ENCODE data around the gene TRA2B. TPM values are rescaled to one million over a fixed set of nuclear protein-coding genes. Genes with fewer than 3 reads are reported as not detected.

The TRA2B gene
- polyA plus RNA-seq, 12 donors: 124 to 254 (median 179) TPM; not detected in 1

DNA sequence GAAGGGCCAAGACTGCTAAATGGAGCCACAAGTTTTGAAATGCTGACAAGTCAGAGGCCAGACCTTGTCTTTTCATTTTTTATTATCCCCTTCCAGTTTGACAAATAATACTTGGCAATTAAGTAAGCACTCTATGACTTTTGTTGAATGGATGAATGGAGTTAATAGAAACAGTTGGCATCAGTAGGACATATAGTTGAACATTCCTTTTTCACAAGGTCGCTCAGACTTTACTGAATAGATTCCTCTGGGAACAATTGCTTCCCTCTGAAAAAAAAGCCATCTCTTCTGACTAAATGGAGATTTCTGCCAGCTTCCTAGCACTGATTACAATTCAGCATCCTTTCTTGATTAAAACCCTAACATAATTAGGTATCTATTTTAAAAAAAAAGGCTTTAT lies 53.2 kb downstream of the TRA2B start:
- peak; percentile 2 for DNase-seq

DNA sequence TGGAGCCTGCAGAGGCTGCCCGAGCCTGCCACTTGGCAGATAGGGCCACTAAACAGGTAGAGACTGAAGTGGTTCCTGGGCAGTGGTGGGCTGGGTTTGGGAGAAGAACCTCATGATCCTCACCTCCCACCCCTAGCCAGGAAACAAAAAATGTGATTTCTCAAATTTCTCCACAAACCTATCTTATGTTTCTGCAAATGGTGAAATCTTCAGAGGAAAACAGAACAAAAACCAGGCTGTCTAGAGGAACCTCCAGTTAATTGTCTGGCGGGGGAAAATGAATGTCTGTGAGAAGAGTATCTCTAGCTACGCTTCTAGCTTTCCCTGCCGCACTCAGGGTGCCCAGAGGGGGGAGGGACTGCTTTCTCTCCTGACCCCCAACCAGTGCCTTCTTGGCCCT lies 55.9 kb downstream of the TRA2B start:
- no peak for DNase-seq

DNA sequence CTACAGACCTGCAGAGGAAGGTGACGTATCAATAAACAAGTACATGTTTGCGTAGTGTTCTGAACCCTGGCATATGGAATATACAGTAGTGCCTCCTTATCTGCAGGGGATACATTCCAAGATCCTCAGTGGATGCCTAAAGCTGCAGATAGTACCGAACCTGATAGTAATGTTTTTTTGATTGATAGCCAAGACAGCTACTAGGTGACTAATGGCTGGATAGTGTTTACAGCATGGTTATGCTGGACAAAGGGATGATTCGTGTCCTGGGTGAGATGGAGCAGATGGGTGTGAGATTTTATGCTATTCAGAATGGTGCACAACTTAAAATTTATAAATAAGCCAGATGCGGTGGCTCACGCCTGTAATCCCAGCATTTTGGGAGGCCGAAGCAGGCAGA lies 57.2 kb downstream of the TRA2B start:
- no peak for DNase-seq

DNA sequence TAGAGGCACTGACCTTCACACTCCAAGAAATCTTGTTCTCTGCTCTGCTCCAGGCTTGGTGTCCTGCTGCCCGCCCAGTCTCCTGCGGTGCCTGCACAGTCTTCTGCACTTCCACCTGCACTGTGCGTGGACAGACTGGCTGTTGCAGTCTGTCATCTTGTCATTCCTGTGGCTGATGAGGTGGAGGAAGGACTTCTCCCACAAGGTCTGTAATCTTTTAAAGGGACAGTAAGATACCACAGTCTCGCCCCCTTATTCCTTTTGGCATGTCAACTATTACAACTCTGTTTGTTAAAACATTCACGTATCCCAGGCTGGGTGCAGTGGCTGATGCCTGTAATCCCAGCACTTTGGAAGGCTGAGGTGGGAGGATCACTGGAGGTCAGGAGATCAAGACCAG lies 58.9 kb downstream of the TRA2B start:
- DNase-seq: no peak

DNA sequence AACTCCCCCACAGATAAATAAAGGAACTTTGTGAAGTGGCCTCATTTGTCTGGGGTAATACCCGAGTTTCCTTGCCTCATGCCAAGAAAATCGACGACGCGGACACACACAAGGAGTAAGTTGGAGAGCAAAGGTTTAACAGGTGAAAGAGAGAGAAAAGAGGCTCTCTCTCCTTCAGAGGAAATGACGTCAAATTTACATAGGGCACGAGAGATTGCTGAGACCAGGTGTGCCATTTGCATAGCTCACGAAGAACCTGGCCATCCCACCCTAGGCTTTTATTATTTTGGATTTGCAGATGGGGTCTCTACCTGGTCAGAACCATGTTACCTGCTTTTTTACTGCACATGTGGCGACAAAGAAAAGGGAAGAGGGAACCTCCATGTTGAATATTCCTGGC lies 63.7 kb downstream of the TRA2B start:
- DNase-seq: no peak

DNA sequence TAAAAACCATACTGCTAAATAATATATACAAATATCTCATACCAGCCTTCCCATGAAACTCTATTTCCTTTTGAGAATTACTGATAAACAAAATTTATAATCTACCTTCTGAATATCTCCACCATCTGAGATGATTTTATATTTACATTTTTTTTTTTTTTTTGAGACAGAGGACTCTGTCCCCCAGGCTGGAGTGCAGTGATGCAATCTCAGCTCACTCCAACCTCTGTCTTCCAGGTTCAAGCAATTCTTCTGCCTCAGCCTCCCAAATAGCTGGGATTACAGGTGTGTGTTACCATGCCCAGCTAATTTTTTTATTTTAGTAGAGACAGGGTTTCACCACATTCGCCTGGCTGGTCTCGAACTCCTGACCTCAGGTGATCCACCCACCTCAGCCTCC lies 70.2 kb downstream of the TRA2B start:
- no peak for DNase-seq

DNA sequence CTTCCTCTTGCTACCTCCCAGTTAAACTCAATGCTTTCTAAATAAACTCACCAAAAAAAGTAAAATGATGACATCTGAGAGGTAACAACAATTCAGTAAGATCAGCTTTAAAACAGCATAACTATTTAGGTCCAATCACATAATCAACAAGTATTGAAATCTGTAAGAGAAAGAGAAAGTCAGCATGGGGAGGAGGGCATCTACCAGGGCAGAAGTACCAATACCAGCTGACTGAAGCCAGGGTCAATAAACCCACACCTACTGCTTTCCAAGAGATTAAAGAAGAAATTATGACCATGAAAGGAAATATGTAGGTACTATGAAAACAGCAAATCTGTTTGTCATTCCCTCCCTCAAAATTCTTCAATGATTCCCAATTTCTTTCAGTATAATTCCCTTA lies 70.8 kb downstream of the TRA2B start:
- DNase-seq: no peak

DNA sequence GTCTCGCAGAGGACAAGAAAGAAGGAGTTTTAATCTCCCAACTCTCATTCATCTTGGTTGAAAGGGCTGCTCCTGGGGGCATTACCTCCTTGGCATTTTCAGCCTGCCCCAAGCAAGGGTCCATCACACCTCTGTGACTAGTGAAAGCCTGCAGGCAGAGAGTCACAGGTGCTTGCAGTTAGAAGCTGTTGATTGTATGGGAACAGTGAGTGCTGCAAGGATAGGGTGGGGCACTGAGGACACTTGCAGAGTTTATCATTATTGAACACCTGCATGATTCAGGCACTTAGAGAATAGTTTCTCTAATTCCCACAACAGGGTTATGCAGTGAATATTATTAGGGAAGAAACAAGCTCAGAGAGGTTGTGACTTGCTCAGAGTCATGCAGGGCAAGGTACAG lies 71.3 kb downstream of the TRA2B start:
- DNase-seq: no peak

Other genes starting within 250 kb of the TRA2B start
- gene IGF2BP2, start 113.0 kb downstream of the TRA2B start, polyA plus RNA-seq (ENCODE audit: insufficient read length in 12 of 12): 100 to 1,000 TPM in 2 of 12 donors, 10 to 100 TPM in 10; 38.5 to 153 (median 49.6) TPM
- 10 to 100 TPM in 11 of 12 donors, not detected in 1; 20.8 to 39.9 (median 27.3) TPM for gene ETV5, start 171.1 kb upstream of the TRA2B start, polyA plus RNA-seq (ENCODE audit: insufficient read length in 12 of 12)